RPMI7951 (cell line): ENCODE results near the gene ATP1B2. TPM values are rescaled to one million over a fixed set of nuclear protein-coding genes. Genes with fewer than 3 reads are reported as not detected.

Experiments
- total RNA-seq: library from RNA; depleted of rRNA; stranded (reverse); fragments of >200 nt; shearing (Covaris generic); gene quantifications from 2 replicates; pipeline ENCODE4 v1.2.3, GENCODE V29; 2014; rRNA removed

The ATP1B2 gene
- total RNA-seq, 1 experiment from 2014 or later, result not detected

Other genes starting within 250 kb of the ATP1B2 start
- gene TMEM256, start 246.8 kb upstream of the ATP1B2 start, total RNA-seq, result 177 and 229 TPM in 2 replicates
- 3.7 and 4.2 TPM in 2 replicates for gene NLGN2, start 243.1 kb upstream of the ATP1B2 start, total RNA-seq
- 0.10 TPM in 1 of 2 replicates, not detected in the other for gene SPEM1, start 230.6 kb upstream of the ATP1B2 start, total RNA-seq
- gene SPEM2, start 225.3 kb upstream of the ATP1B2 start, total RNA-seq, result not detected in 2 replicates
- not detected in 2 replicates for gene SPEM3, start 222.1 kb upstream of the ATP1B2 start, total RNA-seq
- 2.9 and 5.5 TPM in 2 replicates for gene TMEM102, start 215.5 kb upstream of the ATP1B2 start, total RNA-seq
- 2.0 and 4.1 TPM in 2 replicates for gene FGF11, start 211.4 kb upstream of the ATP1B2 start, total RNA-seq
- gene CHRNB1, start 205.9 kb upstream of the ATP1B2 start, total RNA-seq, result 10.4 and 11.9 TPM in 2 replicates
- gene ZBTB4, start 171.3 kb upstream of the ATP1B2 start, total RNA-seq, result 14.3 and 14.8 TPM in 2 replicates
- gene SLC35G6, start 169.5 kb upstream of the ATP1B2 start, total RNA-seq, result not detected in 2 replicates
- 15.4 and 22.3 TPM in 2 replicates for gene POLR2A, start 166.6 kb upstream of the ATP1B2 start, total RNA-seq
- gene TNFSF12, start 101.9 kb upstream of the ATP1B2 start, total RNA-seq, result 8.8 and 9.2 TPM in 2 replicates
- 0.10 and 0.60 TPM in 2 replicates for gene TNFSF13, start 92.2 kb upstream of the ATP1B2 start, total RNA-seq
- 53.5 and 59.0 TPM in 2 replicates for gene SENP3, start 89.0 kb upstream of the ATP1B2 start, total RNA-seq
- 35.3 and 44.1 TPM in 2 replicates for gene CD68, start 71.3 kb upstream of the ATP1B2 start, total RNA-seq
- 166 and 211 TPM in 2 replicates for gene MPDU1, start 67.1 kb upstream of the ATP1B2 start, total RNA-seq
- gene SOX15, start 60.8 kb upstream of the ATP1B2 start, total RNA-seq, result not detected in 2 replicates
- gene FXR2, start 36.0 kb upstream of the ATP1B2 start, total RNA-seq, result 20.3 and 25.2 TPM in 2 replicates
- 17.4 and 31.2 TPM in 2 replicates for gene SAT2, start 23.1 kb upstream of the ATP1B2 start, total RNA-seq
- not detected in 2 replicates for gene SHBG, start 20.8 kb upstream of the ATP1B2 start, total RNA-seq
- gene TP53, start 36.6 kb downstream of the ATP1B2 start, total RNA-seq, result 2.5 and 4.1 TPM in 2 replicates
- 22.5 and 25.7 TPM in 2 replicates for gene WRAP53, start 37.6 kb downstream of the ATP1B2 start, total RNA-seq
- gene EFNB3, start 54.3 kb downstream of the ATP1B2 start, total RNA-seq, result 0.84 and 1.3 TPM in 2 replicates
- 1.8 and 3.2 TPM in 2 replicates for gene DNAH2, start 66.8 kb downstream of the ATP1B2 start, total RNA-seq
- gene KDM6B, start 183.3 kb downstream of the ATP1B2 start, total RNA-seq, result 0.20 and 0.48 TPM in 2 replicates
- not detected in 2 replicates for gene TMEM88, start 204.1 kb downstream of the ATP1B2 start, total RNA-seq
- gene NAA38, start 206.6 kb downstream of the ATP1B2 start, total RNA-seq, result 94.4 and 110 TPM in 2 replicates
- gene CYB5D1, start 207.1 kb downstream of the ATP1B2 start, total RNA-seq, result 5.7 and 6.1 TPM in 2 replicates
- gene CHD3, start 237.9 kb downstream of the ATP1B2 start, total RNA-seq, result 20.3 and 30.8 TPM in 2 replicates